HAP-1 (cell line): ENCODE data around the gene FICD.
"Not testable (repeated sequence)": the region's sequence is repeated elsewhere in the genome, so short reads cannot be mapped to it uniquely, and the experiment has no call there.

ENCODE experiments used
- DNase-seq, 2 experiments: peaks; one replicate each; pipeline ENCODE4 v3.0.0-alpha.2; 2016 to 2020; ENCODE audit warnings: low spot score in 2 of 2
- H3K27me3 ChIP-seq: fragments of 250-450 bp; sonication (Bioruptor Pico); 2 replicates; pipeline ENCODE4 v1.5.1; 2020; ENCODE audit warnings: low read depth, mild to moderate bottlenecking, moderate library complexity
- H3K36me3 ChIP-seq: fragments of 250-450 bp; sonication (Bioruptor Pico); replicated peaks from 2 replicates; pipeline ENCODE4 v1.5.1; 2020; ENCODE audit warnings: mild to moderate bottlenecking
- H3K4me1 ChIP-seq: fragments of 250-450 bp; sonication (Bioruptor Pico); 2 replicates; pipeline ENCODE4 v1.5.1; 2020; ENCODE audit warnings: mild to moderate bottlenecking
- H3K4me3 ChIP-seq: fragments of 250-450 bp; sonication (Bioruptor Pico); 2 replicates; pipeline ENCODE4 v1.5.1; 2020; ENCODE audit warnings: mild to moderate bottlenecking, moderate library complexity
- H3K9me3 ChIP-seq: fragments of 250-450 bp; sonication (Bioruptor Pico); 2 replicates; pipeline ENCODE4 v1.5.1; 2020; ENCODE audit warnings: mild to moderate bottlenecking, moderate library complexity
- in situ Hi-C: fragments of 300-500 bp; cut with MboI; formaldehyde crosslinking; loops from 3 replicates; pipeline ENCODE4 v1.14.3; 2020; ENCODE audit warnings: low sequenced_read_pairs, inconsistent platforms, mixed read lengths

The FICD gene

GRCh38 chr12:108527166-108527496 lies 12.1 kb downstream of the FICD start:
- Histone ChIP-seq H3K4me1 (no peaks in the 10 kb centered on the region), H3K4me3 (no peak overlapping the region), H3K36me3 (peaks cover 95% of the 10 kb centered on the region), H3K27me3 (no peaks in the 10 kb centered on the region), H3K9me3 (no peaks in the 10 kb centered on the region)
- in situ Hi-C loops, result loop anchor here (25.0 kb wide), 1 partner anchor 790 kb away; no protein-coding TSS in a partner anchor
- DNase-seq, result no peak

- Histone ChIP-seq H3K27me3 (no peaks in the 10 kb centered on the region), H3K36me3 (peaks cover 91% of the 10 kb centered on the region), H3K9me3 (no peaks in the 10 kb centered on the region), H3K4me1 (no peaks in the 10 kb centered on the region), H3K4me3 (no peak overlapping the region)
- in situ Hi-C loops, result loop anchor here (25.0 kb wide), 1 partner anchor 793 kb away; no protein-coding TSS in a partner anchor
- DNase-seq, result no peak
These were observed 15.1 kb downstream of the FICD start for GRCh38 chr12:108530161-108530560.

GRCh38 chr12:108531929-108532848 lies 17.1 kb downstream of the FICD start:
- in situ Hi-C loops, result loop anchor here (25.0 kb wide), 1 partner anchor 795 kb away; no protein-coding TSS in a partner anchor
- Histone ChIP-seq H3K9me3 (no peaks in the 10 kb centered on the region), H3K36me3 (peaks cover 91% of the 10 kb centered on the region), H3K27me3 (no peaks in the 10 kb centered on the region), H3K4me1 (no peaks in the 10 kb centered on the region), H3K4me3 (no peak overlapping the region)
- no peak for DNase-seq

- Histone ChIP-seq H3K9me3 (no peaks in the 10 kb centered on the region), H3K4me3 (no peak overlapping the region)
These were observed 23.1 kb downstream of the FICD start for GRCh38 chr12:108538146-108538545.

GRCh38 chr12:108538616-108539195 lies 23.6 kb downstream of the FICD start:
- Histone ChIP-seq H3K4me3 (no peak overlapping the region), H3K4me1 (no peaks in the 10 kb centered on the region), H3K9me3 (no peaks in the 10 kb centered on the region), H3K27me3 (no peaks in the 10 kb centered on the region), H3K36me3 (peaks cover 83% of the 10 kb centered on the region)
- no peak for DNase-seq
- in situ Hi-C loops, result loop anchor here (25.0 kb wide), 1 partner anchor 801 kb away; no protein-coding TSS in a partner anchor

More at GRCh38 chr12:108538146-108538545, 23.1 kb downstream of the FICD start:
- Histone ChIP-seq H3K4me1 (no peaks in the 10 kb centered on the region), H3K27me3 (no peaks in the 10 kb centered on the region), H3K36me3 (peaks cover 83% of the 10 kb centered on the region)
- no peak for DNase-seq
- in situ Hi-C loops, result loop anchor here (25.0 kb wide), 1 partner anchor 801 kb away; no protein-coding TSS in a partner anchor

- peaks cover 76% of the 10 kb centered on the region for H3K36me3 ChIP-seq
- H3K4me3 ChIP-seq, result no peak overlapping the region
- in situ Hi-C loops, result loop anchor here (25.0 kb wide), 1 partner anchor 805 kb away; no protein-coding TSS in a partner anchor
- no peak for DNase-seq
- H3K27me3 ChIP-seq, result no peaks in the 10 kb centered on the region
- H3K9me3 ChIP-seq, result no peaks in the 10 kb centered on the region
- no peaks in the 10 kb centered on the region for H3K4me1 ChIP-seq
These were observed 27.2 kb downstream of the FICD start for GRCh38 chr12:108542320-108542719.

GRCh38 chr12:108543652-108544051 lies 28.6 kb downstream of the FICD start:
- Histone ChIP-seq H3K4me3 (no peak overlapping the region), H3K36me3 (peaks cover 77% of the 10 kb centered on the region), H3K9me3 (no peaks in the 10 kb centered on the region), H3K4me1 (no peaks in the 10 kb centered on the region), H3K27me3 (no peaks in the 10 kb centered on the region)
- DNase-seq, result no peak
- in situ Hi-C loops, result loop anchor here (25.0 kb wide), 1 partner anchor 806 kb away; no protein-coding TSS in a partner anchor

GRCh38 chr12:108547686-108548085 lies 32.6 kb downstream of the FICD start:
- Histone ChIP-seq H3K9me3 (no peaks in the 10 kb centered on the region), H3K4me3 (no peak overlapping the region), H3K4me1 (peaks cover 6% of the 10 kb centered on the region; the same call in 1 of the 2 replicates), H3K27me3 (no peaks in the 10 kb centered on the region), H3K36me3 (peaks cover 61% of the 10 kb centered on the region)
- in situ Hi-C loops, result loop anchor here (25.0 kb wide), 1 partner anchor 810 kb away; no protein-coding TSS in a partner anchor
- DNase-seq, result no peak

- Histone ChIP-seq H3K27me3 (no peaks in the 10 kb centered on the region), H3K4me3 (no peak overlapping the region), H3K4me1 (peaks cover 6% of the 10 kb centered on the region; the same call in 1 of the 2 replicates), H3K36me3 (peaks cover 47% of the 10 kb centered on the region), H3K9me3 (no peaks in the 10 kb centered on the region)
- in situ Hi-C loops, result loop anchor here (25.0 kb wide), 1 partner anchor 812 kb away; no protein-coding TSS in a partner anchor
- DNase-seq, result no peak
These were observed 34.0 kb downstream of the FICD start for GRCh38 chr12:108548954-108549521.

GRCh38 chr12:108551535-108551934 lies 36.5 kb downstream of the FICD start:
- Histone ChIP-seq H3K9me3 (no peaks in the 10 kb centered on the region), H3K27me3 (no peaks in the 10 kb centered on the region), H3K4me1 (peaks cover 6% of the 10 kb centered on the region; the same call in 1 of the 2 replicates), H3K4me3 (no peak overlapping the region), H3K36me3 (peaks cover 32% of the 10 kb centered on the region)
- DNase-seq, result no peak
- in situ Hi-C loops, result no loop called here

GRCh38 chr12:108553799-108554198 lies 38.7 kb downstream of the FICD start:
- no peaks in the 10 kb centered on the region for H3K27me3 ChIP-seq
- H3K4me1 ChIP-seq, result peaks cover 6% of the 10 kb centered on the region; the same call in 1 of the 2 replicates
- no peak overlapping the region for H3K4me3 ChIP-seq
- peaks cover 20% of the 10 kb centered on the region for H3K36me3 ChIP-seq
- no peak for DNase-seq
- no peaks in the 10 kb centered on the region for H3K9me3 ChIP-seq
- in situ Hi-C loops, result no loop called here

GRCh38 chr12:108555383-108555782 lies 40.3 kb downstream of the FICD start:
- H3K4me3 ChIP-seq, H3K27me3 ChIP-seq, in situ Hi-C loops, H3K9me3 ChIP-seq, DNase-seq, H3K4me1 ChIP-seq: not testable (repeated sequence)
- H3K36me3 ChIP-seq, result peaks cover 12% of the 10 kb centered on the region; the same call in 1 of the 2 replicates

GRCh38 chr12:108559007-108559655 lies 44.1 kb downstream of the FICD start:
- Histone ChIP-seq H3K9me3 (no peaks in the 10 kb centered on the region), H3K4me3 (no peak overlapping the region), H3K4me1 (peaks cover 8% of the 10 kb centered on the region), H3K36me3 (peaks cover 17% of the 10 kb centered on the region), H3K27me3 (no peaks in the 10 kb centered on the region)
- DNase-seq, result no peak
- in situ Hi-C loops, result no loop called here
